Measurements from ENCODE around the gene CHCHD10. TPM values are rescaled to one million over a fixed set of nuclear protein-coding genes. Genes with fewer than 3 reads are reported as not detected.
"Not testable (repeated sequence)": the region's sequence is repeated elsewhere in the genome, so short reads cannot be mapped to it uniquely, and the experiment has no call there.

CHCHD10 gene
- total and polyA plus RNA-seq, 2 of the 4 experiments (the other 2 are of a cell fraction) = 2.2 to 11.2 TPM

- H3K18ac ChIP-seq (ENCODE audit: low read depth, low read length); H2BK15ac ChIP-seq (ENCODE audit: low read depth, low read length); H3K36me3 ChIP-seq (ENCODE audit: control insufficient read depth, insufficient read depth, low read length); H3K23ac ChIP-seq (ENCODE audit: low read depth, low read length); intact Hi-C loops (cut with micrococcal nuclease); H3K4ac ChIP-seq (ENCODE audit: low read depth, low read length); H3K9ac ChIP-seq (ENCODE audit: low read depth, low read length); H2AK5ac ChIP-seq (ENCODE audit: low read depth, low read length); H3K4me2 ChIP-seq (ENCODE audit: low read depth, low read length); H3K14ac ChIP-seq (replicated peaks; ENCODE audit: low read depth, low read length); H2AK9ac ChIP-seq (replicated peaks; ENCODE audit: low read depth, low read length, poor library complexity); POLR2A ChIA-PET (ENCODE audit: unreplicated experiment); H2BK120ac ChIP-seq (ENCODE audit: low read depth, low read length); H2AFZ ChIP-seq (replicated peaks; ENCODE audit: low read length, poor library complexity); H4K5ac ChIP-seq (ENCODE audit: low read depth, low read length); H2BK5ac ChIP-seq (ENCODE audit: low read depth, low read length, poor library complexity, severe bottlenecking); H3K79me1 ChIP-seq (ENCODE audit: low read depth in 1 of 2, low read length in 2 of 2); in situ Hi-C loops (cut with MboI; ENCODE audit: low sequenced_read_pairs); BruUV-seq (replicated peaks); H4K91ac ChIP-seq (ENCODE audit: insufficient read depth, low read depth, low read length); ATAC-seq (ENCODE audit: low read depth); H3K27ac ChIP-seq (ENCODE audit: insufficient read depth, low read length); H3K27me3 ChIP-seq (ENCODE audit: control insufficient read depth, insufficient read depth, low read length); dilution Hi-C loops (cut with HindIII; ENCODE audit: low sequenced_read_pairs, unreplicated experiment); DNase-seq; H2BK20ac ChIP-seq (ENCODE audit: low read depth, low read length); H3K4me1 ChIP-seq (ENCODE audit: control insufficient read depth, insufficient read depth, low read length); H3K4me3 ChIP-seq (ENCODE audit: insufficient read depth, low read depth, low read length); H3K9me3 ChIP-seq (ENCODE audit: control insufficient read depth, insufficient read depth, low read length); H3K9me1 ChIP-seq (ENCODE audit: insufficient read depth, low read length); H4K8ac ChIP-seq (ENCODE audit: low read depth in 2 of 2, low read length in 2 of 2); H3K56ac ChIP-seq (ENCODE audit: extremely low read depth, insufficient read depth, low read length); H4K20me1 ChIP-seq (ENCODE audit: insufficient read depth, low read length): not testable (repeated sequence)
- CTCF ChIA-PET = interaction anchor here (0.7 to 1.0 kb wide), 2 partner anchors 21 to 118 kb away, joined by 8 read pairs; no protein-coding TSS in a partner anchor
- no CpG with 5 or more reads among the region's 4 CpGs for WGBS, 2 experiments (ENCODE audit: extremely low coverage in 2 of 2, insufficient read length in 1 of 2)
Measured at GRCh38 chr22:23728108-23728507, 39.7 kb downstream of the CHCHD10 start.

Measured in IMR-90 (cell line).